KMS-11 (cell line): ENCODE results near the gene CAMK2D.

Source experiments
- H2AFZ ChIP-seq: fragments of 200-600 bp; sonication (generic); 2 replicates; pipeline ENCODE4 v1.6.1; 2016; ENCODE audit warnings: antibody characterized with exemption, mixed run types, low read depth
- H3K27ac ChIP-seq: fragments of 200-600 bp; sonication (generic); 2 replicates; pipeline ENCODE4 v1.6.1; 2016; ENCODE audit warnings: mild to moderate bottlenecking, mixed run types
- H3K27me3 ChIP-seq: fragments of 200-600 bp; sonication (generic); 2 replicates; pipeline ENCODE4 v1.6.1; 2017; ENCODE audit warnings: mild to moderate bottlenecking, low read depth, mixed run types, moderate library complexity; ENCODE audit not compliant: insufficient read depth
- H3K36me3 ChIP-seq: fragments of 200-600 bp; sonication (generic); 2 replicates; pipeline ENCODE4 v1.6.1; 2017; ENCODE audit warnings: mild to moderate bottlenecking, mixed run types; ENCODE audit not compliant: insufficient read depth
- H3K4me1 ChIP-seq: fragments of 200-600 bp; sonication (generic); 2 replicates; pipeline ENCODE4 v1.6.1; 2016; ENCODE audit warnings: mild to moderate bottlenecking, low read depth, mixed run types; ENCODE audit not compliant: poor library complexity, severe bottlenecking
- H3K4me2 ChIP-seq: fragments of 200-600 bp; sonication (generic); 2 replicates; pipeline ENCODE4 v1.7.0; 2016; ENCODE audit warnings: mild to moderate bottlenecking, mixed run types
- H3K4me3 ChIP-seq: fragments of 200-600 bp; sonication (generic); IDR thresholded peaks from 2 replicates; pipeline ENCODE4 v1.6.1; 2017; ENCODE audit warnings: low read depth, low read length, mixed read lengths; ENCODE audit not compliant: insufficient read depth
- H3K79me2 ChIP-seq: fragments of 200-600 bp; sonication (generic); 2 replicates; pipeline ENCODE4 v1.6.1; 2016; ENCODE audit warnings: low read depth, mixed run types; ENCODE audit not compliant: insufficient read depth
- H3K9ac ChIP-seq: fragments of 200-600 bp; sonication (generic); 2 replicates; pipeline ENCODE4 v1.6.1; 2016; ENCODE audit warnings: mild to moderate bottlenecking, mixed run types
- H4K20me1 ChIP-seq: fragments of 200-600 bp; sonication (generic); 2 replicates; pipeline ENCODE4 v1.6.1; 2016; ENCODE audit warnings: mild to moderate bottlenecking, mixed run types; ENCODE audit not compliant: insufficient read depth
- CTCF ChIP-seq: fragments of 200-600 bp; sonication (generic); conservative IDR thresholded peaks from 2 replicates; pipeline ENCODE4 v1.6.1; 2017; ENCODE audit warnings: low read depth, mild to moderate bottlenecking, antibody characterized with exemption, low read length, moderate library complexity, mixed read lengths

Gene CAMK2D

GRCh38 chr4:113760795-113761619, 531 bp downstream of the CAMK2D start:
- H2AFZ ChIP-seq = peak overlapping the region; percentile 64

GRCh38 chr4:113760094-113760794, 1.3 kb downstream of the CAMK2D start:
- TF ChIP-seq CTCF = no peak
- Histone ChIP-seq H3K27ac (peak overlapping the region; percentile 99), H3K4me3 (no peak overlapping the region), H4K20me1 (no peaks in the 10 kb centered on the region), H3K36me3 (no peaks in the 10 kb centered on the region), H2AFZ (peak overlapping the region; percentile 64), H3K27me3 (no peaks in the 10 kb centered on the region), H3K79me2 (peaks cover 18% of the 10 kb centered on the region; the same call in 1 of the 2 replicates), H3K4me1 (peaks cover 37% of the 10 kb centered on the region), H3K4me2 (peak overlapping the region; percentile 96; the same call in 1 of the 2 replicates), H3K9ac (peak overlapping the region; percentile 95)

More at GRCh38 chr4:113760795-113761619, 531 bp downstream of the CAMK2D start:
- Histone ChIP-seq H3K27ac (peak overlapping the region; percentile 99), H4K20me1 (no peaks in the 10 kb centered on the region), H3K4me3 (no peak overlapping the region), H3K27me3 (no peaks in the 10 kb centered on the region), H3K36me3 (no peaks in the 10 kb centered on the region), H3K4me1 (peaks cover 32% of the 10 kb centered on the region), H3K4me2 (peak overlapping the region; percentile 96), H3K79me2 (peaks cover 18% of the 10 kb centered on the region; the same call in 1 of the 2 replicates), H3K9ac (peak overlapping the region; percentile 95)
- no peak for TF ChIP-seq CTCF

- Histone ChIP-seq H3K4me3 (no peak overlapping the region), H3K36me3 (no peaks in the 10 kb centered on the region), H4K20me1 (no peaks in the 10 kb centered on the region), H3K79me2 (peaks cover 18% of the 10 kb centered on the region; the same call in 1 of the 2 replicates), H2AFZ (peak overlapping the region; percentile 64), H3K27ac (peak overlapping the region; percentile 99), H3K9ac (peak overlapping the region; percentile 95; the same call in 1 of the 2 replicates), H3K4me2 (peak overlapping the region; percentile 96), H3K27me3 (no peaks in the 10 kb centered on the region), H3K4me1 (peaks cover 37% of the 10 kb centered on the region)
- no peak for TF ChIP-seq CTCF
These were observed 1.8 kb downstream of the CAMK2D start for GRCh38 chr4:113759696-113760093.

GRCh38 chr4:113758372-113758771, 3.2 kb downstream of the CAMK2D start:
- H2AFZ ChIP-seq = no peak overlapping the region
- peak overlapping the region; percentile 96 for H3K4me2 ChIP-seq
- peaks cover 33% of the 10 kb centered on the region for H3K4me1 ChIP-seq
- no peaks in the 10 kb centered on the region for H3K27me3 ChIP-seq
- H3K9ac ChIP-seq = no peak overlapping the region
- no peak overlapping the region for H3K4me3 ChIP-seq
- H3K27ac ChIP-seq = no peak overlapping the region
- H3K79me2 ChIP-seq = peaks cover 18% of the 10 kb centered on the region; the same call in 1 of the 2 replicates
- no peak for TF ChIP-seq CTCF
- H4K20me1 ChIP-seq = no peaks in the 10 kb centered on the region
- no peaks in the 10 kb centered on the region for H3K36me3 ChIP-seq
